IPS-18c (cell line): ENCODE results near the gene SEPTIN11.
A peak's percentile ranks its signal among the peaks of the same experiment; 100 is the strongest.
"Not testable (repeated sequence)": the region's sequence is repeated elsewhere in the genome, so short reads cannot be mapped to it uniquely, and the experiment has no call there.

Source experiments
- H3K4me3 ChIP-seq: 2 replicates; pipeline ENCODE4 v1.7.0; 2013; ENCODE audit warnings: low read depth, mild to moderate bottlenecking, low read length, moderate library complexity; ENCODE audit not compliant: insufficient read depth
- H3K9me3 ChIP-seq: one replicate; pipeline ENCODE4 v1.6.1; 2013; ENCODE audit warnings: mild to moderate bottlenecking, low read length, moderate library complexity; ENCODE audit not compliant: control insufficient read depth, insufficient read depth

SEPTIN11 gene

DNA sequence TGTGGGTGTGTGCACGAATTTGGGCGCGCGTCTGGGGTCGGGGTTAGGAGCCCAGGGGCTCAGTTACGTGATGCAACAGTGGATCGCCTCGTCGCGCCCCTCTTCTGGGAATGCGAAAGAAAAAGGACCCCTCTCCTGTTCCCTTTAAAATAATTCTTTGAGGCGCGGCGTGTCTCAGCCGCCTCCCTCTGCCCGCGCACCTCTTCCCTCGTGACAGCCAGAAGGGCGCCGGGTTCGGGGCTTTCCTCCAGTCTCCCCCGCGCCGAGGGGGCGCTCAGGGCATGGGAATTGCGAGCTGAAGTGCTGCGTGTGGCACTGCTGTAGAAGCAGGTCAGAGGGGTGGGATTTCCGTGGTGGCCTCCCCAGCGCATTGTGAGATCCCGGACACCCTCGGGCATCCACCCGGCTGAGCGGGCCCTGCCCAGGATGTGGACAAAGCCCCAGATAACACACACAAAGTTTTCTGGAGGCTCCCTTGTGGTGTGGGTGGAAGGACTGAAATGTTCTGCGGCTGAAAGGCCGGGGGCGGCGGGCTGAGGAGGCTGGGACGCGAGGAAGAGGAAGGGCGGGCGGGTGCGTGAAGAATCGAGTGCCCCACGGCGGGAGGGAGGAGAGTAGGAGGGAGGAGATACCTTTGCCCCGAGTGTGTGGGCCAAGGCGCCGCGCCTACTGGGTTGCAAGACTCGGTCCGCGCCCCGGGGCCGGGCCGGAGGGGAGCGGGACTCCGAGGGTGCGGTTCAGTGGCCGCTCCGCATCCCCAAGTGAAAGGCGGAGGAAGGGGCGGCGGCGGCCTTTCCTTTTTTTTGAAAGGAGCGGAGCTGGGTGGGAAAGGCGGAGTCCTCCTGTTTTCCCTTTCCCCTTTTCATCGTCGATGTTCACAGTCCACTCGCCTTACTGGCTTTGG lies 752 bp downstream of the SEPTIN11 start:
- peak overlapping the region; percentile 88 for H3K4me3 ChIP-seq
- no peaks in the 10 kb centered on the region for H3K9me3 ChIP-seq

GRCh38 chr4:76950956-76951671 lies 1.6 kb downstream of the SEPTIN11 start:
- peak overlapping the region; percentile 88 for H3K4me3 ChIP-seq
- no peaks in the 10 kb centered on the region for H3K9me3 ChIP-seq

- H3K4me3 ChIP-seq = peak overlapping the region; percentile 88; the same call in 1 of the 2 replicates
- H3K9me3 ChIP-seq = no peaks in the 10 kb centered on the region
Measured at GRCh38 chr4:76951672-76952010, 2.1 kb downstream of the SEPTIN11 start.

- Histone ChIP-seq H3K9me3 (no peaks in the 10 kb centered on the region), H3K4me3 (no peak overlapping the region)
Measured at GRCh38 chr4:76952071-76952470, 2.5 kb downstream of the SEPTIN11 start.

- no peaks in the 10 kb centered on the region for H3K9me3 ChIP-seq
Measured at GRCh38 chr4:76952656-76953582, 3.4 kb downstream of the SEPTIN11 start.

DNA sequence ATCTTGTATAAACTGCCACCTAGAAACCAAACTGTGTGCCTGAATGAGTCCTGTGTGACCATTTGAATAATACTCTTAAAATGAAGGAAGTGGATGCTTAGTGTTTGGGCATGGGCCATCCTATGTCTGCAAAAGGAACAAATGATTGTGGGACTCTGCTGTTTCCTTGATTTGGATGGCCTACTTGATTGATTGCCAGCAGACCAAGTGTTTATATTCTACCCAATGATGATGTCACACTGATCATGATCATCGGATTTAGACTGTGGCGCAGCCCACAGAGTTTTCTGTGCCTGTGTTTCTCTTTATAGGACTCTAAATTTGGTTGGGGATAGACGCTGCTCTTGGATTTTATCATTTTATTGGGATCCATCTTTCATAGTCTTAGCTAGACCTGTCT lies 4.4 kb downstream of the SEPTIN11 start:
- no peaks in the 10 kb centered on the region for H3K9me3 ChIP-seq
- H3K4me3 ChIP-seq = no peak overlapping the region

More at GRCh38 chr4:76952656-76953582, 3.4 kb downstream of the SEPTIN11 start:
- H3K4me3 ChIP-seq = no peak overlapping the region

GRCh38 chr4:76954489-76954888 lies 4.9 kb downstream of the SEPTIN11 start:
- Histone ChIP-seq H3K9me3 (no peaks in the 10 kb centered on the region), H3K4me3 (no peak overlapping the region)

DNA sequence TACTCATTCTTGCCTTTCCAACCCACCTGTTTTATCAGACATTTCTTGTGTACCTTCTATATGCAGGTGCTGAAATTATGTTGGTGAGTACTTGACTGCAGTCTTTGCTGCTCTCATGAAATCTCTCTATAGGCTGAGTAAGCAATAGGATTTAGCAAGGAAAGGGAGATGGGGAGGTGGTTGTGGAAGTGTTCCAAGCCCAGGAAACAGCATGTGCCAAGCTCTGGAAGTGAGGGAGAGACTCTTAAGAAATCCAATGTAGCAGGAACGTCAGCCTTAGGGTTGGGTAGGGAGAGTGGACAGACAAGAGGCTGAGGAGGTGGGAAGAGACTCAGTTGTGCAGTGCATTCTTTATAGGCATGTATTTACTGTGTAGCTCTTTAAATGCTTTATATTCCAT lies 5.6 kb downstream of the SEPTIN11 start:
- Histone ChIP-seq H3K4me3 (no peak overlapping the region), H3K9me3 (no peaks in the 10 kb centered on the region)

DNA sequence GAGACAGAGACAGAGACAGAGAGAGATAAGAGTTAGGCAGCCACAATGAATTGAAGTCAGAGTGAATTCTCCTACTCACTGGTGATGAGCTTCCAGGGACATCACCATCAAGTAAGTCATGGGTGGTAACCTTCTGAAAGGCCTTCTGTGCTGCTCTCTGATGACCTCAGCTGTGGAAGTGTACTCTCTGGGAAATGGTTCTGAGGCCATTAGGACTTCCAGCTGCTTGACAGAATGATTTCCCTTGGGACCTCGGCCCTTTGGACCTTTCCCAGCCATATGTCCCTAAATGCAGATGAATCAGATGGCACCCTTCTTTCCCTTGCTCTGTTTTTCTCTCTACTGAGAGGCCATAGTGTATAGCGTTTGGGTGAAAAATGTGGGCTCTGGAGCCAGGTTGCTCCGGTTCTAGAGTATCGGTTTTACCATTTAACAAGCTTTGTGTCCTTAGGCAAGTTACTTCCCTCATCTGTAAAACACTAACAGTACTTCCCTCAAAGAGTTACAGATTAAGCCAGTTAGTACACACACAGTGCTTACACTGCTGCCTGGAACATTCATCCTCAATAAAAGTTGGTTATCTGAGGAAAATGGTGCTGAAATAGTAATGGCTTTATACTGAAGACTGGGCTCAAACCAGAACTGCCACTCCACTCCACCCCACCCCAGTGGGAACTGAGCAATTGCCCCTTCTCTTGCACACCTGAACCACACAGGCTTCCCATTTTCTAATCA lies 7.6 kb downstream of the SEPTIN11 start:
- H3K4me3 ChIP-seq = no peak overlapping the region
- no peaks in the 10 kb centered on the region for H3K9me3 ChIP-seq

- no peaks in the 10 kb centered on the region for H3K9me3 ChIP-seq
- H3K4me3 ChIP-seq = no peak overlapping the region
Measured at GRCh38 chr4:76958891-76959290, 9.3 kb downstream of the SEPTIN11 start.

- H3K9me3 ChIP-seq = no peaks in the 10 kb centered on the region
- H3K4me3 ChIP-seq = no peak overlapping the region
Measured at GRCh38 chr4:76960014-76960413, 10.5 kb downstream of the SEPTIN11 start.

GRCh38 chr4:76962406-76963130 lies 13.0 kb downstream of the SEPTIN11 start:
- Histone ChIP-seq H3K9me3 (no peaks in the 10 kb centered on the region), H3K4me3 (no peak overlapping the region)

GRCh38 chr4:76963131-76963750 lies 13.7 kb downstream of the SEPTIN11 start:
- Histone ChIP-seq H3K4me3 (no peak overlapping the region), H3K9me3 (no peaks in the 10 kb centered on the region)

DNA sequence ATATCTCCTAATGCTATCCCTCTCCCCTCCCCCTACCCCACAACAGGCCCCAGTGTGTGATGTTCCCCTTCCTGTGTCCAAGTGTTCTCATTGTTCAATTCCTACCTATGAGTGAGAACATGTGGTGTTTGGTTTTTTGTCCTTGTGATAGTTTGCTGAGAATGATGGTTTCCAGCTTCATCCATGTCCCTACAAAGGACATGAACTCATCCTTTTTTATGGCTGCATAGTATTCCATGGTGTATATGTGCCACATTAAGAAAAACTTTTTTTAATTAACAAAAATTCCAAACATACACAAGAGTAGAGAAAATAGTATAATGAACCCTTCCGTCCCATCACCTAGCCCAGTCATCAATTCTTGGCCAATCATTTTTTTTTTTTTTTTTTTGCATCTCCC lies 14.4 kb downstream of the SEPTIN11 start:
- not testable (repeated sequence) for H3K4me3 ChIP-seq, H3K9me3 ChIP-seq

GRCh38 chr4:76964769-76965168 lies 15.2 kb downstream of the SEPTIN11 start:
- no peak overlapping the region for H3K4me3 ChIP-seq
- no peaks in the 10 kb centered on the region for H3K9me3 ChIP-seq
